WTC11 (cell line): Measurements from ENCODE around the gene LCN15. TPM values are rescaled to one million over a fixed set of nuclear protein-coding genes. Genes with fewer than 3 reads are reported as not detected.

ENCODE experiments used
- ATAC-seq: fragments of 200-7000 bp; cut with Tn5 transposase; 2 replicates; pipeline ENCODE4 v1.10.0; 2021; ENCODE audit warnings: mild to moderate bottlenecking, moderate library complexity
- CTCF ChIA-PET: fragments of 300-600 bp; sonication (Branson Sonifier 250); formaldehyde crosslinking; loops from one replicate; lab custom pipeline; 2021; ENCODE audit warnings: antibody characterized with exemption; lab: Charles Lee
- POLR2A ChIA-PET: fragments of 350-600 bp; sonication (Branson Sonifier 250); formaldehyde crosslinking; loops from one replicate; lab custom pipeline; 2021; ENCODE audit warnings: antibody characterized with exemption; lab: Charles Lee
- DNase-seq: peaks from one replicate; pipeline ENCODE4 v3.0.0; 2021; ENCODE audit warnings: low spot score
- H3K27ac Mint-ChIP-seq: 2 replicates; pipeline ENCODE4 v1.8.0; 2021; ENCODE audit warnings: mixed read lengths
- H3K27me3 Mint-ChIP-seq: 2 replicates; pipeline ENCODE4 v1.8.0; 2021; ENCODE audit warnings: low read depth, mild to moderate bottlenecking, moderate library complexity, mixed read lengths
- H3K36me3 Mint-ChIP-seq: 2 replicates; pipeline ENCODE4 v1.8.0; 2021; ENCODE audit warnings: mixed read lengths
- H3K4me1 Mint-ChIP-seq: 2 replicates; pipeline ENCODE4 v1.8.0; 2022; ENCODE audit warnings: mixed read lengths
- H3K4me3 Mint-ChIP-seq: 2 replicates; pipeline ENCODE4 v1.8.0; 2021; ENCODE audit warnings: mild to moderate bottlenecking, moderate library complexity, mixed read lengths
- H3K9me3 Mint-ChIP-seq: 2 replicates; pipeline ENCODE4 v1.8.0; 2021; ENCODE audit warnings: mixed read lengths
- ATF1 ChIP-seq: sonication (generic); formaldehyde crosslinking; IDR thresholded peaks from 2 replicates; pipeline ENCODE4 v1.8.1; 2023; ENCODE audit warnings: mild to moderate bottlenecking, moderate library complexity, missing genetic modification reagents
- CBFB ChIP-seq: sonication (generic); formaldehyde crosslinking; IDR thresholded peaks from 2 replicates; pipeline ENCODE4 v1.8.1; 2022; ENCODE audit warnings: mild to moderate bottlenecking, low read depth, missing genetic modification reagents
- CREB1 ChIP-seq: sonication (generic); formaldehyde crosslinking; IDR thresholded peaks from 2 replicates; pipeline ENCODE4 v1.8.0; 2023; ENCODE audit warnings: mild to moderate bottlenecking, missing genetic modification reagents
- ELF4 ChIP-seq: sonication (generic); formaldehyde crosslinking; IDR thresholded peaks from 2 replicates; pipeline ENCODE4 v1.8.1; 2022; ENCODE audit warnings: low read depth, mild to moderate bottlenecking, moderate library complexity, missing genetic modification reagents
- FOXP1 ChIP-seq: sonication (generic); formaldehyde crosslinking; IDR thresholded peaks from 2 replicates; pipeline ENCODE4 v1.8.0; 2022; ENCODE audit warnings: missing genetic modification reagents, mild to moderate bottlenecking, moderate library complexity, borderline replicate concordance
- FOXP4 ChIP-seq: sonication (generic); formaldehyde crosslinking; IDR thresholded peaks from 2 replicates; pipeline ENCODE4 v1.8.0; 2022; ENCODE audit warnings: mild to moderate bottlenecking, missing genetic modification reagents
- GABPB1 ChIP-seq: sonication (generic); formaldehyde crosslinking; IDR thresholded peaks from 2 replicates; pipeline ENCODE4 v1.8.1; 2023; ENCODE audit warnings: mild to moderate bottlenecking, missing genetic modification reagents
- JAZF1 ChIP-seq: fragments of 250-450 bp; sonication (Bioruptor Pico); IDR thresholded peaks from 2 replicates; pipeline ENCODE4 v1.9.0; 2021; ENCODE audit warnings: moderate library complexity, mild to moderate bottlenecking, inconsistent platforms
- PRDM15 ChIP-seq: sonication (generic); formaldehyde crosslinking; IDR thresholded peaks from 2 replicates; pipeline ENCODE4 v1.8.0; 2022; ENCODE audit warnings: missing genetic modification reagents
- ZNF232 ChIP-seq: sonication (generic); formaldehyde crosslinking; IDR thresholded peaks from 2 replicates; pipeline ENCODE4 v1.8.0; 2022; ENCODE audit warnings: mild to moderate bottlenecking, missing genetic modification reagents
- total RNA-seq: library from RNA; stranded (reverse); gene quantifications from 3 replicates; pipeline ENCODE4 v1.2.3, GENCODE V29; 2021
- TF ChIP-seq, protein P1 (sequence below): sonication (generic); formaldehyde crosslinking; IDR thresholded peaks from 2 replicates; pipeline ENCODE4 v1.8.1; 2023; ENCODE audit warnings: mild to moderate bottlenecking, missing genetic modification reagents, borderline replicate concordance

Gene LCN15
- total RNA-seq, 1 experiment from 2014 or later: 0.52 TPM

- TF ChIP-seq FOXP4 (CRISPR knock-in tag): no peak
Observed at GRCh38 chr9:136784997-136785361, 20.7 kb upstream of the LCN15 start (continued).

DNA sequence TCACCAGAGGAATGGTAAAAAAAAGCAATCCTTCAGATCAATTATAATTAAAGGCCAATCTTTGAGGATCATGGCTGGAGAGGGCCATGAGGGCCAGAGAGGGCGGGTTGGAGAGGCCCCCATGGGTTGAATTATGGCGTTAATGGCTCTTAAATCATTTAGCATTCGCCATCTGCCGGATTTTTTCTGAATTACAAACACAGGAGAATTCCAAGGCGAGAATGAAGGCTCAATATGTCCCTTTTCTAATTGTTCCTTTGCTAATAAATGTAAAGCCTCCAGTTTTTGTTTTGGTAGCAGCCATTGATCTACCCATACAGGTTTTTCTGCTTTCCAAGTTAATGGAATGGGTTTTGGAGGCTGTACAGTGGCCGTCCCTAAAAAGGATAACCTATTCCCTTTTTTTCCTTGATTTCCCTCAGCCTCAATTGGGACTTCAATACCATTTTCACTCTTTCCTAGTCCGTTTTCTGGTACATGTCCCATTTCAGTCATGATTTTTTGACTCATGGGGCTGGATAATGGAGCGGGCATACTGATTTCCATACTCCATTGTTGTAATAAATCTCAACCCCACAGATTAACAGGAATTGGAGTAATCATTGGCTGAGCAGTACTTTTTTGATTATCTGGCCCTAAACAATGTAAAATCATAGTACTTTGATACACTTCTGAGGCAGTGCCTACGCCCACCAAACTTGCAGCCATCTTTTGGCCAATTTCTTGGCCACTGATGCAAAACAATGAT, 20.1 kb upstream of the LCN15 start:
- TF ChIP-seq FOXP4 (CRISPR knock-in tag): no peak
- TF ChIP-seq ELF4 (CRISPR knock-in tag): no peak
- no peak for TF ChIP-seq ATF1 (CRISPR knock-in tag)
- no peak for TF ChIP-seq FOXP1 (CRISPR knock-in tag)
- ChIA-PET POLR2A (no interaction called here), CTCF (interaction anchor here (1.1 to 1.3 kb wide), 2 partner anchors 21 to 64 kb away, joined by 3 to 4 read pairs; no protein-coding TSS in a partner anchor)
- Mint-ChIP-seq H3K27me3 (peaks cover 28% of the 10 kb centered on the region), H3K36me3 (no peaks in the 10 kb centered on the region), H3K4me3 (no peak overlapping the region), H3K4me1 (peaks cover 5% of the 10 kb centered on the region; the same call in 1 of the 2 replicates), H3K9me3 (peaks cover under 1% of the 10 kb centered on the region), H3K27ac (no peak overlapping the region)
- DNase-seq (no peak), ATAC-seq (no peak)

DNA sequence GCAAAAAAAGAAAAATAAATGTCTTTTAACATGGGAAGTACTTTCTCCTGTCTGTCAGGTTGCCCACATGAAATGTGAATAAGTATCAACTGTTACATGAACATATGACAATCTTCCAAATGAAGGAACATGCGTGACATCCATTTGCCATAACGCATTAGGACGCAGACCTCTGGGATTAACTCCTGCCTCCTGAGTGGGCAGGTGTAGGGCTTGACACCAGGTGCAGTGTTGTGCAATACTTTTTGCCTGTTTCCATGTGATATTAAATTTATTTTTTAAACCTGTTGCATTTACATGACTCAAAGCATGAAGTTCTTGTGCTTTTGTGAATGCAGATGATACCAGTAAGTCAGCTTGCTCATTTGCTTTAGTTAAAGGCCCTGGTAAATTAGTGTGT, 18.1 kb upstream of the LCN15 start:
- no peaks in the 10 kb centered on the region for H3K36me3 Mint-ChIP-seq
- H3K4me3 Mint-ChIP-seq: no peak overlapping the region
- DNase-seq (no peak), ATAC-seq (no peak)
- no peak for TF ChIP-seq CBFB (CRISPR knock-in tag)
- TF ChIP-seq GABPB1 (CRISPR knock-in tag): no peak
- no peak for TF ChIP-seq ZNF232 (CRISPR knock-in tag)
- no peak for TF ChIP-seq CREB1 (CRISPR knock-in tag)
- TF ChIP-seq, protein P1, sequence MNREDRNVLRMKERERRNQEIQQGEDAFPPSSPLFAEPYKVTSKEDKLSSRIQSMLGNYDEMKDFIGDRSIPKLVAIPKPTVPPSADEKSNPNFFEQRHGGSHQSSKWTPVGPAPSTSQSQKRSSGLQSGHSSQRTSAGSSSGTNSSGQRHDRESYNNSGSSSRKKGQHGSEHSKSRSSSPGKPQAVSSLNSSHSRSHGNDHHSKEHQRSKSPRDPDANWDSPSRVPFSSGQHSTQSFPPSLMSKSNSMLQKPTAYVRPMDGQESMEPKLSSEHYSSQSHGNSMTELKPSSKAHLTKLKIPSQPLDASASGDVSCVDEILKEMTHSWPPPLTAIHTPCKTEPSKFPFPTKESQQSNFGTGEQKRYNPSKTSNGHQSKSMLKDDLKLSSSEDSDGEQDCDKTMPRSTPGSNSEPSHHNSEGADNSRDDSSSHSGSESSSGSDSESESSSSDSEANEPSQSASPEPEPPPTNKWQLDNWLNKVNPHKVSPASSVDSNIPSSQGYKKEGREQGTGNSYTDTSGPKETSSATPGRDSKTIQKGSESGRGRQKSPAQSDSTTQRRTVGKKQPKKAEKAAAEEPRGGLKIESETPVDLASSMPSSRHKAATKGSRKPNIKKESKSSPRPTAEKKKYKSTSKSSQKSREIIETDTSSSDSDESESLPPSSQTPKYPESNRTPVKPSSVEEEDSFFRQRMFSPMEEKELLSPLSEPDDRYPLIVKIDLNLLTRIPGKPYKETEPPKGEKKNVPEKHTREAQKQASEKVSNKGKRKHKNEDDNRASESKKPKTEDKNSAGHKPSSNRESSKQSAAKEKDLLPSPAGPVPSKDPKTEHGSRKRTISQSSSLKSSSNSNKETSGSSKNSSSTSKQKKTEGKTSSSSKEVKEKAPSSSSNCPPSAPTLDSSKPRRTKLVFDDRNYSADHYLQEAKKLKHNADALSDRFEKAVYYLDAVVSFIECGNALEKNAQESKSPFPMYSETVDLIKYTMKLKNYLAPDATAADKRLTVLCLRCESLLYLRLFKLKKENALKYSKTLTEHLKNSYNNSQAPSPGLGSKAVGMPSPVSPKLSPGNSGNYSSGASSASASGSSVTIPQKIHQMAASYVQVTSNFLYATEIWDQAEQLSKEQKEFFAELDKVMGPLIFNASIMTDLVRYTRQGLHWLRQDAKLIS (CRISPR knock-in tag): no peak
- no peak overlapping the region for H3K27ac Mint-ChIP-seq
- ChIA-PET POLR2A (no interaction called here), CTCF (interaction anchor here (0.6 kb wide), 1 partner anchor 13 kb away, joined by 3 read pairs; no protein-coding TSS in a partner anchor)
- H3K27me3 Mint-ChIP-seq: peaks cover 46% of the 10 kb centered on the region
- H3K4me1 Mint-ChIP-seq: no peaks in the 10 kb centered on the region
- H3K9me3 Mint-ChIP-seq: peaks cover 16% of the 10 kb centered on the region

- Mint-ChIP-seq H3K4me1 (no peaks in the 10 kb centered on the region), H3K9me3 (peaks cover 16% of the 10 kb centered on the region), H3K4me3 (no peak overlapping the region), H3K36me3 (no peaks in the 10 kb centered on the region), H3K27ac (no peak overlapping the region), H3K27me3 (peaks cover 53% of the 10 kb centered on the region)
- TF ChIP-seq JAZF1 (CRISPR knock-in tag): no peak
- TF ChIP-seq PRDM15 (CRISPR knock-in tag): peak; percentile 50; the same call in 1 of the 2 replicates
- POLR2A ChIA-PET: interaction anchor here (0.6 kb wide), 1 partner anchor 1108 kb away, joined by 3 read pairs; no protein-coding TSS in a partner anchor
- ATAC-seq (no peak), DNase-seq (no peak)
- CTCF ChIA-PET: interaction anchor here (0.6 to 3.2 kb wide), 5 partner anchors 10 to 255 kb away, joined by 3 to 22 read pairs (median 5); partner anchors contain the start of gene LCN8
Observed at GRCh38 chr9:136779808-136780207, 15.5 kb upstream of the LCN15 start.
